Activated T-cell treated with anti-CD3 and anti-CD28 coated beads for 24 hours (primary cell): ENCODE data around the gene MSH3.
"Not testable (repeated sequence)": the region's sequence is repeated elsewhere in the genome, so short reads cannot be mapped to it uniquely, and the experiment has no call there.

Experiments
- DNase-seq: peaks from one replicate; pipeline ENCODE4 v3.0.0-alpha.2; 2020; ENCODE audit warnings: low read depth

The MSH3 gene

DNA sequence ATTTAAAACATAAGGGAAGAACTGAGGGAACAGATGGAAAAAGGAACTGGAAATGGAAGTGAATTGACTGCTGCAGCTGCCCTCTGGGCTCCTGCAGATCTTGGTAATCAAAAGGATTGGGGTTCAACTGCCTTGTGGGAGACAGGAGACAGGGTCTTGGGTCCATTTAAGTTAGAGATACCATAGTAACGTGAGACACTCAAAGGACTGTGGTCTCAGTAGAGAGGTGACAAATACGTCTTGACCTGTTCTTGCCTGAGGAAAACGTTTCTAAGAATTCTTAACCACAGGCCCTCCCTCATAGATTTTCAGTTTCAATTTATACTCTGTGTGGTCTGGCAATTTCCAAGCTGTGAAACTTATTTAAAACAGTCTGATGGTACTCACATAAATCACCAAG is 101.2 kb downstream of the MSH3 start:
- DNase-seq = no peak

DNA sequence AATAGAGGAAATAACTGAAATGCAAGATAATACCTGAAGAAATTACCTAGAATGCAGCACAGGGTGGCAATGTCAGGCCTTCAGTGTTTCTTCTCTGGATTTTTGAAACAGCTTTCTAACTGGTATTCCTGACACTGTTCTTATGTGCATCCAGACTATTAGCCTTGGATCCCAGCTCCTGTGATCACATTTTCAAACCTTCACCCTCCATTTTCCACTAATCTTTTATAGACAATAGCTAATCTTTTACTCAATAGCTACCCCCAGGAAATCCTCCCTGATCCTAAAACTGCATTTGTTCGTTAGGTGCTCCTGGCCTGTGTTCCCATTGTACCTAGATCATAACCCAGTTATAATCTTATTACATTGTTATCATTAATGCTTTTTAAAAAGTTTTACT is 101.8 kb downstream of the MSH3 start:
- DNase-seq = no peak

DNA sequence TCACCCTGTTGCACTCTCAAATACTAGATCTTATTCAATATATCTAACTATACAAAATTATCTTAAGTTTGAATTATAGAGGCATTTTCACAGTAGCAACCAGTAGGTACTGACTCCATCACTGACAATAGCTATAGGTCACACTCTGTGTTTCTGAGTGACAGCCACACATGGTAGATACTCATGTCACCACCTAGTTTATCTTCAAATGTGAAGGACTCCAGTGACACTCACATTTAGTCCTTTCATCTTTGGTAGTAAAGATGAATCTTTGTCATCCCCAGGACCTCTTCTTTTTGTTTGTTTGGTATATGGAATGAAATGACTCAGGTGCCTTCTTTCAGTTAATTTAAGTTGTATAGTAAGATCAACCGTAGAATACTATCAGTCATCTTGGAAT is 102.8 kb downstream of the MSH3 start:
- DNase-seq = no peak

DNA sequence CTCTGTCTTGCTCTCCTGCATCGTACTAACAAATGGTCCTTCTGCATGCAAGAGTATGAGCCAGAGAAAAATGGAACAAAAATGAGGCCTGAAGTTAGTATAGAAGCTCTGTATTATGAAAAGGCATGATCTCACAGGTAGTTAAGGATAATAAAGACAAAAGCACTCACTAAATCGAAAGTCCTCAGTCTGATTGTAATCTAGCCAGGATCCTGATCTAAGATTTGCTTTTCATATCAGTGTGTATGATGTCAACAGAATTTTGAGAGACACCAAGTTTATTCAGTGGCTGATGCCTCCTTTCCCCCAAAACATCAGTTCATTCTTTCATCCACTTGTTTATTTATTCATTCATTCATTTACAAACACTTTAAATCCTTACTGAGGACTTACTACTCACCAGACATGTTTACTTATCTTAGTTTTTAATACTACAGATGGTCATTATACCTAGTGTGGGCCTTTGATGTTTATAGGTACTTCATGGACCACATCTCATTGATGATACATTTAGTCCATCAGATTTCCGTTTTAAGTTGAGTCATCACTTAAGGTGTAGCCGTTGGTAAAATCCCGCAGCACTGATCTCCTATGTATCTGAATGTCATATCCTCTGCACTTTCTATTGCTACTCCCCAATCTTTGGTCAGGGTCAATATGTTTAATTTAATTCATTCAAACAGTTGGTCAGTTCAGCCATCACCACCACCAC is 105.6 kb downstream of the MSH3 start:
- DNase-seq = no peak

DNA sequence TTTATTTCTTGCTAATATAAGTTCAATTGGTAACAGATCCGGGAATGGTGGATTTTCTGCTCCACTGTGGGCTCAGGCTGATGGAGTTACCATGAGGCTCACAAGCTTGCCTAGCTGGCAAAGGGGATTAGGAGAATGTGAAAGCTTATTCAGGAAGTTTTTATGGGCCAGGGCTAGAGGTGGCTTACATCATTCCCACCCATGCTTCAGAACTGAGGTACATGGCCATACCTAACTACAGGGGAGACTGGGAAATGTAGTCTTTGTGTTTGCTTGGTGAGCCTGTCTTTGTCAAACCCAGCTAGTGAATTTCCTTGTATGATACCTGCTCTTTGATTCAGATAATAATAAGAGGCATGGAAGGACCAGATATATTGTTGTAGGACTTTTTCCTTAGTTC is 106.2 kb downstream of the MSH3 start:
- no peak for DNase-seq

DNA sequence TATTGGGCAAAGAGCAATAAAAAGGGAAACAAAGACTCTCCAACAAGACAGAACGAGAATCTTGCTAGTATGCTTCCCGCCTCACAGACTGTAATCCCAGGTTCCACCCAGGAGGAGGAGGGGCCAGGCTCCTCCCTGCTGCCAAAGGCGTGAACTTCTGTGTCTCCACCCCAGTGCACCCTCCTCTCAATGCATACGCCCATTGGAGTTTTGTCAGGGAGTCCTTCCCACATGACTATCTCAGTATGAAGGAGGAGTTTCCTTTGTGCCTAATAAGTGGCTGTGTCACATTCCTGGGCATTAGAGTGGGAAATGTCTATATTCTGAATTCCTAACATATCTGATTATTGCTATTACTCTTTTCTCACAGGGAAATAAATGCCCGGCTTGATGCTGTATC is 106.7 kb downstream of the MSH3 start:
- DNase-seq = no peak

DNA sequence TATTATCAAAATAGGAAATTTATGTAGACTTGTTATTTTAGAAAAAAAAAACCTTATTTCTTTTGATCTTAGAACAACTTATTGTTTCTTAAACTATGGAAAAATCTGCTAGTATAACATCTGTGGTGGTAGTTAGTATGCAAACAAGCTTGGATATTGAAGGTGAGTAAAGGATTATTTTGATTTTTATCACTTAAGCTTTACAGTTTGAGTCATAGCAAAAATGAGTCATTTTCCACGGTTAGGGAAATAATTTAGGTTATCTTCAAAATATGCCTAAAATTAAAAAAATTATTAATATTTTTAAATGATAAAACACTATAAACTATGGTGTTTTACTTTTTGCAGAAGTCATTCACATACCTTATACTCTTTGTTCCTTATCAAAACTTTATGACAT is 107.5 kb downstream of the MSH3 start:
- no peak for DNase-seq

DNA sequence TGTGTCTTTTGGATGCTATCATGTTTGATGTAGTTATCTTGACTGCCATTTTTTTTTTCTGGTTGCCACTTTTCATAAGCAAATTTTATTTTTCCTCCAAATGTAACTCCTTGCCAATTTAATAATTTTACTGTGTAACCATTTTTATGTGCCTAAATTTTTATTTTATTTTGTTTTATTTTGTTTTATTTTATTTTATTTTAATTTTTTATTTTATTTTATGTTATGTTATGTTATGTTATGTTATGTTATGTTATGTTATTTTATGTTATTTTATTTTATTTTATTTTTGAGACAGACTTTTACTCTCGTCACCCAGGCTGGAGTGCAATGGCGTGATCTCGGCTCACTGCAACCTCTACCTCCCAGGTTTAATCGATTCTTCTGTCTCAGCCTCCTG is 108.1 kb downstream of the MSH3 start:
- DNase-seq = no peak

DNA sequence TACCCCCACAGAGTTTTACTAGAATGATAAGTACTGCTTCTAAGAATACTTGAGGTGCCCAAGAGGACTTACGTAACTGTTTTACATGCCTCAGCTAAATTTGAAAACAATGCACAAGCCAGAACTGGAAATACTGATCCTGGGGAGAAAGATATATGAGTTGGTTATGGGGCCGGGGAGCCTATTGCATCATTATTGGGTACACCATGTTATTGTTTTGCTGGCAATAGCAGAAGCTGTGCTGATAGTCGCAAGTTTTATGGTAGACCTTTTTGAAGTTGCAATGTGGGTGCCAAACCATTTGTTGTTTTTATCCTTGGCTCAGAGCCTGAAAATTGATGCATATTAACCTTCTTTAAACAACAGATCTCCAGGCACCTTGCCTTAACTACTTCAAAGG is 108.8 kb downstream of the MSH3 start:
- DNase-seq = no peak

DNA sequence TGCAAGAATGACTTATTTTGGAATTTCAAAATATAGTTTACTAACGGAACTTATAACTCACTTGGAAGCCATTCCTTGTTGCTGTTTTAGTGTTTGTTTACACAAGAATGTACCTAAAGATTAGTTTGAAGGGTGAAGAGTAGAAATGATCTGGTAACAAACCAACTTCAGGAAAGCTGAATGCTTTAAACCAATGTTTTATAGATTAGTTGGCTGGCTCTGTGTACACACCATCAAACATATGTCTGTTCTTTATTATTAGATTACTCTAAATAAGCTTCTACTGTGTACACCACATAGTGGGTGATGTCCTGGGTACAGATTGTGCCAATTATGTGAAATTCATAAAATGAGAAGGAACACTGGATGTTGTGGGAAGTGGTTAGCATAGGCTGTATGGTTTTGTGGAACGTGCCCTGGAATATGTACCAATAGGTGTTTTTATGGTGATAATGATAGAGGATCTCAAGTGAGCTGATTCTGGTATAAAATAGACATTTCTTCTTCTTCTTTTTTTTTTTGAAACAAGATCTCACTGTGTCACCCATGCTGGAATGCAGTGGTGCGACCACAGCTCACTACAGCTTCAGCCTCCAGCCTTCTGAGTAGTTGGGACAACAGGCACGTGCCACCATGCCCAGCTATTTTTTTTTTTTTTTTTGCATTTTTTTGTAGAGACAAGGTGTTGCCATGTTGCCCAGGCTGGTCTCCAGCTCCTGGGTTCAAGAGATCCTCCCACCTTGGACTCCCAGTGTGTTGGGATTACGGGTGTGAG is 109.6 kb downstream of the MSH3 start:
- DNase-seq = no peak

DNA sequence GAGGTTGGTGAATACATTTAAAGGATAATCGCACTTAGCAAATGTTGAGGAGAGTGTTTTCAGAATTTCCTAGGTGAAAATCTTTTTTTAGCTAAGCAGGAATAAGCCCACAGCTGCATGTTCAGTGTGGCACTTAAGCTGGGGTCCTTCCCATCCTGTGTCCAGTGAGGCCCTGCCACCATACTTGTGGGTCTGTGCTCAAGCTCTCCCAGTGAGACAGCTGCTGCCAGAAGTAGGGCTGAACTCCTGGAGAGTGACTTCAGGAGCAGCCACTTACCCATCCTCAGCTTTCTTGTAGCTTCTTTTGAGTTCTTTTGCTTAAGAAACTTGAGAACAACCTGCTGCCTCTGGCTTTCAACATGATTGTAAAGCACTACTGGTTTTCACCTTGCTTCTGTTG is 110.3 kb downstream of the MSH3 start:
- no peak for DNase-seq

DNA sequence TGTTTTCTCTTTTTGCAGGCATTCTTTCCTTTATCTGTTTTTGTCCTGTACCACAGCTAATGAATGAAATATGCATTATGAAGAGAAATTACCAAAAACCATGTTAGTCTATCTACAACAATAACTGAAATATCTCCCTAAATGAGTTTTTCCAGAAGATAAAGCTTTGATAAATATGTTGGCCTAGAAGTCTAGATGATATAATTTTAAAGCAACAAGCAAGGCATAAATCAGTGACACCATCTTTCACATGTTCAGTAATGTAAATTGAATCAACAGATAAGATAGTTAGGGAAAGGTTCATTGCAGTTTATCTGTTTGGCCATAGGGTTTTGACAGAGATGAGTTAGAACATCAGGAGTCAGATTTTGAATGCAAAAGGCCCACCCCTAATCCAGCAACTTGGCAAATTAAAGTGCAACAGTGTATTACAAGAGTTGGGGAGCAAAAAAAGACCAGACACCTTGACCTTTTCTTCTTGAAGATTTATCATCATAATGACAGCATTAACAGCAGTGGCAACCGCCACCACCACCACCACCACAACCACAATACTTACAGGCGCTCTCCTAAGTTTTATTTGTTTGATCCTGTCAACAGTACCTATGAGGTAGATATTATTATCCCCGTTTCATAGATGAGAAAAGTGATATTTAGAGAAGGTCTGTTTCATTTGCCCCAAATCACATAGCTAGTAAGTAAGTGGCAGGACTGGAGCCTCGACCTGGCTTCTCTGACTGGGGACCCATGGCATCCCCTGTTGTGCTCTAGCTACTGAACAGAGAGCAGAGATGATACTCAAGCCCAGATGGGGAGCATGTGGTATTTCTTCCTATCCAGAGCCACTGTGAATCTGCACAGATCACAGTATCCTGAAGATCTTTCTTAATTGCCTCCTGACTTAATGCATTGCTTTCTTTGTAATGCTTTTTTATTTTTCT is 123.2 kb downstream of the MSH3 start:
- DNase-seq = no peak

DNA sequence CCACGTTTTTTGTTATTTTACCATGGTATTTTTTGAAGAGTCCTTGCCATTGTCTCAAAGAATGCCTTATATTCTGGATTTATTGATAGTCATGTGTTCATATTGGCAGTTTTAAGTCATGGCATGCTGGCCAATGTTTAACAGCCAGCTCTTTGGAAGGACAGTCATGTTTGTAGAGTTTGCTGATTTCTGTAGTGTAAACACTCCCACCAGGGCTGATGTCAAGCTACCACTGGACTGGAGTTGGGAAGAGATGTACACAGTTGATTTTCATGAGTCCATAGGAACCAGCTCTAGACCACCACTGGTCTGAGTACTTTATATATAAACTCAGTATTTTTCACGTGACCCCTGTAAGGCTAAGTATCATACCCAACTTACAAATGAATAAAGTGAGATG is 125.6 kb downstream of the MSH3 start:
- no peak for DNase-seq

DNA sequence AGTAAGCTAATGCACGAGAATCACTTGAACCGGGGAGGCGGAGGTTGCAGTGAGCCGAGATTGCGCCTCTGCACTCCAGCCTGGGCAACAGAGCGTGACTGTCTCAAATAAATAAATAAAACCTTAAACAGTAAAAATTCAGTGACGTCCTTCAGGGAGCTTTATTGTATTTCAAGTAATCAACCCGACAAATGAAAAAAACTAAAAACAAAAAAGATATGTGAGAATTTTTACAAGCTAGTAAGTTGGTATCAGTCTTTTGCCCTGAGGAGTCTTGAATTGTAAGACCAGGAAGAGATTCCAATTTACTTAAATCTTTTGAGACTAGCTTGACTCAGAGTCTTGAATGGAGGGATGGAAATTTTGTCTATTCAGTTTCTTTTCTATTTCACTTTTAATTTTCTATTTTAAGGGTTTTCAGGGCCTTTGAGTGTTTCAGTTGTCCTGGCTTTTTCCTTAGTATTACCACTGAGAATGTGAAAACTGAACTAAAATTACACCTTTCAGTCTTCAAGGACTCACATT is 126.4 kb downstream of the MSH3 start:
- no peak for DNase-seq

DNA sequence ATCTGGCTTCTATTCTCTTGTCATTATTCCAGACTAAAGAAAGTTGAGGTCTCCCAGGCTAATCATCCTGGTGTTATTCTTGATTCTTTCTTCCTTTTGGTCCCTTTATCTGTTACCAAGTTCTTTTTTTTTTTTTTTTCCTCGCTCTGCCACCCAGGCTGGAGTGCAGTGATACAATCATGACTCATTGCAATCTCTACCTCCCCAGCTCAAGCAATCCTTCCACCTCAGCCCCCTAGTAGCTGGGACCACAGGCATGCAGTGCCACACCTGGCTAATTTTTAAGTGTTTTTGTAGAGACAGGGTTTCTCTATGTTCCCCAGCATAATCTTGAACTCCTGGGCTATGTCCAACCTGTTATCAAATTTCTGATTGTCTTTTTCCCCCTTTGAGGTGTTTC is 126.9 kb downstream of the MSH3 start:
- no peak for DNase-seq

DNA sequence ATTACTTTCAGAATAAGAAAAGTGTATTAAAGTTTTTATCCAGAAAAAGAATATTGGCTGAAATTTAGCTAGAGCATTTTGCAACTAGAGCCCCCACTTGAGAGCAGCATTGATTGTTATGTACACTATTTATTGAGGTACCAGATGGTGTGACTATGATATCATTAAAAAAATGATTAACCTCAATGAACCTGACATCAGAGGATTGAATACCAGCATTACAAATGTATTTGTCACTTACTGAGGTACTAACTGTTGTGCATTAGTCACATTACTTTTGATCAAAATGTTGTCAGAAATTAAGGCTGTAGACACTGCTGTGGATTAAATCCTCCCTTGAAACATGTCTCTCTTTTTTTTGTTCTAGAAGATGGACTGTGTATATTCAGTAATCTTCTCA is 128.2 kb downstream of the MSH3 start:
- no peak for DNase-seq

DNA sequence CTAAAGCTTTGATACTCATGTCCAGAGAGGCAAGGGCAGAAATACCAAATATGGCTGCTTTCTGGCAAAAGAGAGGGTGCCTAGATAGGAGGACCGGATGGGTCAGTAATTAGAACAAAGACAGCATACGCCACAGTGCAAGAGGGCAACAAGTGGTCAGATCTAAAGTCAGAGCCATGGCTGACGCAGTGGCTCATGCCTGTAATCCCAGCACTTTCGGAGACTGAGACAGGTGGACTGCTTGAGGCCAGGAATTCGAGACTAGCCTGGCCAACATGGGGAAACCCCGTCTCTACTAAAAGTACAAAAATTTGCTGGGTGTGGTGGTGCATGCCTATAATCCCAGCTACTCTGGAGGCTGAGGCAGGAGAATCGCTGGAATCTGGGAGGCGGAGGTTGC is 129.3 kb downstream of the MSH3 start:
- not testable (repeated sequence) for DNase-seq

DNA sequence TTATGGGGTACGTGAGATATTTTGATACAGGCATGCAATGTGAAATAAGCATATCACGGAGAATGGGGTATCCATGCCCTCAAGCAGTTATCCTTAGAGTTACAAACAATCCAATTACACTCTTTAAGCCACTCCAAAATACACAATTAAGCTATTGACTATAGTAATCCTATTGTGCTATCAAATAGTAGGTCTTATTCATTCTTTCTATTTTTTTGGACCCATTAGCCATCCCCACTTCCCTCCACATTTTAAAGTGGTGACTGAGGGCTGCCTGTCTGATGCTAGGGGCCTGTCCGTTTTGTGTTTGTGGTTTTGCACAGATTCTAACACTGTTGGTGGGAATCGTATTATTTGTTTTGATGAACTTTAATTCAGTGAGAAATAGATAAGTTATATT is 130.0 kb downstream of the MSH3 start:
- no peak for DNase-seq

DNA sequence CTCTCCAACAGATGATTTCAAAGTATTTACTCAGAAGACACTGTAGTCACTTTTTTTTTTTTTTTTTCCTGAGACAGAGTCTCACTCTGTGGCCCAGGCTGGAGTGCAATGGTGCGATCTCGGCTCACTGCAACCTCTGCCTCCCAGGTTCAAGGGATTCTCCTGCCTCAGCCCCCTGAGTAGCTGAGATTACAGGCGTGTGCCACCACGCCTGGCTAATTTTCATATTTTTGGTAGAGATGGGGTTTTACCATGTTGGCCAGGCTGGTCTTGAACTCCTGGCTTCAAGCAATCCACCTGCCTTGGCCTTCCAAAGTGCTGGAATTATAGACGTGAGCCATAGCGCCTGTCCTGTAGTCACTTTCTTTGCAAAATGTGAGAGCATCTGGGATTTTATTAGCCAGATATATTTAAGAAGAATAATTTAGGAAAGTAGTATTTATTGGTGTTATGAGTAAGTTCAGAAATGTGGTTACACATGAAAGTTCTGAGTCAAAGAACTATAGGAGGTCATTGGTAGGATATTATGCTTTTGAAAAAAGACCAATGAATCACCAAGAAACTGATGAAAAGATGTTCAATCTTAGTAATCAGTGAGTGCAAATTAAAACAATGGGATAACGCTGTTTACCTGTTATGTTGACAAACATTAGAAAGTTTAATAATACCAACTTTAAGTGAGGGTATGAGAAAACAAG is 135.0 kb downstream of the MSH3 start:
- not testable (repeated sequence) for DNase-seq

DNA sequence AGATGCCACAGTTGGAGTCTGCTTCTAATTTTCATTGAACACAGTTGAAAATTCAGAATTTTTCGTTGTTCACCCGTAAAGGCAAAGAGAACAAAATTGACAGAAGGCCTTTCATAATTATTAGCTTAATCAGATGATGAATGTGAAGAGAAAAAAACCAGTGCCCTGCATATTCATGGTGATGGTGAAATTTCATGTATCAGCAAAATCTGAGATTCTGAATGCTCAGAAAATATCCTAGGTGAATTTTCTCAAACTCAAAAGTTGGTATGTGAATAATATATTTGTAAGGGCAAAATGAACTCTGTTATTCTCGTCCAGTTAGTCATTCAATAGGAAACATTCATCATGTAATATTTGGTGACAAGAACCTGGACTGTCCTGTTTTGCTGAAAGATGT is 136.2 kb downstream of the MSH3 start:
- no peak for DNase-seq

DNA sequence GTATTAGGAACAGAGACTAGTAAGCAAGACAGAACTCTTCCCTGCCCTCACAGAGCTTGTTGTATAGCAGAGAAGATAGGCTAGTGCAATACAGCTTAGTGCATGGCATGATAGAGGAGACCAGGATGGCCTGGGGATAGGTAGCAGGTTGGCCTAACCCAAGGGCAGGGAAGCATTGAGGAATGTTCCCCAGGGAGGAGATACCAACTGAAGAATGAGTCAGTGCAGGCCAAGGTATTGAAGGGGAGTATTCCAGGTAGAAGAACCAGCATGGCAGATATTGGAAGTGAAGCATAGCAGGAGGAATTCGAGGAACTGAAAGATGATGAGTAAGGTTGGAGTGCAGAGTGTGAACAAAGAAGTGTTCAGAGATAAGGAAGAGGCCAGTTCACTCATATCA is 138.9 kb downstream of the MSH3 start:
- DNase-seq = no peak

DNA sequence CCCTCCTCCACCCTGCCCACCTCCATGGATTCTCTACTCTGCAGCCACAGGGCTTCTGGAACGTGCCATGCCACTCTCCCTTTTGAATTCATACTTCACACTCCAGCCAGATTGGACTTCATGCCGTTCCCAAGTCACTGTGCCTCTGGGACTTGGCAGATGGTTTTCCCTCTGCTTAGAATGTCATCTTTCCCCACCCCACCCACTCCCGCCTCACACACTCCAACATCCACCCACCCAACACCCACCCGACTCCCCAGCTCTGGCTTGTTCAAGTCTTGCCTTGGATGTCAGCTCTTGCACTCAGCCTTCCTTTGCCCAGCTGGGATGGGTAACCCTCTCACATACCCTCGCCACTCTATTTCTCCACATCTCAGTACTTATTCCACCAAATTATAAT is 142.4 kb downstream of the MSH3 start:
- DNase-seq = no peak
